PC-9 (cell line): Measurements from ENCODE around the gene NEK9. TPM values are rescaled to one million over a fixed set of nuclear protein-coding genes. Genes with fewer than 3 reads are reported as not detected.

Experiments
- BruUV-seq: library from RNA; stranded (reverse); fragments of 400-500 nt; replicated peaks from 2 replicates; lab custom pipeline; 2021; lab: Mats Ljungman, UMichigan
- CTCF ChIA-PET: fragments of 300-600 bp; sonication (Branson Sonifier 250); formaldehyde crosslinking; loops from one replicate; lab custom pipeline; 2022; ENCODE audit warnings: antibody characterized with exemption; lab: Charles Lee
- POLR2A ChIA-PET: fragments of 300-600 bp; sonication (Branson Sonifier 250); formaldehyde crosslinking; loops from one replicate; lab custom pipeline; 2022; ENCODE audit warnings: antibody characterized with exemption; ENCODE audit not compliant: unreplicated experiment; lab: Charles Lee
- DNase-seq, 2 experiments: peaks; one replicate each; pipeline versions ENCODE4 v3.0.0 to v3.0.0-alpha.2; 2015 to 2022; ENCODE audit warnings: mixed read lengths in 1 of 2
- H2AFZ ChIP-seq: fragments of 200-600 bp; sonication (generic); 2 replicates; pipeline ENCODE4 v1.8.1; 2017; ENCODE audit warnings: antibody characterized with exemption
- H3F3A ChIP-seq: fragments of 200-600 bp; sonication (generic); 2 replicates; pipeline ENCODE4 v1.8.1; 2017; ENCODE audit warnings: antibody characterized with exemption, mild to moderate bottlenecking, low read depth; ENCODE audit not compliant: insufficient read depth
- H3K27ac ChIP-seq: fragments of 200-600 bp; sonication (generic); 2 replicates; pipeline ENCODE4 v1.6.1; 2016; ENCODE audit warnings: mixed run types
- H3K27me3 ChIP-seq: fragments of 200-600 bp; sonication (generic); 2 replicates; pipeline ENCODE4 v1.6.1; 2016; ENCODE audit warnings: low read depth, mixed run types; ENCODE audit not compliant: insufficient read depth
- H3K36me3 ChIP-seq: fragments of 200-600 bp; sonication (generic); 2 replicates; pipeline ENCODE4 v1.6.1; 2016; ENCODE audit warnings: low read depth, mixed run types
- H3K4me1 ChIP-seq: fragments of 200-600 bp; sonication (generic); replicated peaks from 2 replicates; pipeline ENCODE4 v1.6.1; 2016; ENCODE audit warnings: mixed run types; ENCODE audit not compliant: insufficient read depth
- H3K4me2 ChIP-seq: fragments of 200-600 bp; sonication (generic); 2 replicates; pipeline ENCODE4 v1.6.1; 2017; ENCODE audit warnings: mixed run types
- H3K4me3 ChIP-seq: fragments of 200-600 bp; sonication (generic); 2 replicates; pipeline ENCODE4 v1.6.1; 2016; ENCODE audit warnings: mixed run types
- H3K79me2 ChIP-seq: fragments of 200-600 bp; sonication (generic); 2 replicates; pipeline ENCODE4 v1.6.1; 2017; ENCODE audit warnings: low read depth, mixed run types
- H3K9me2 ChIP-seq: fragments of 200-600 bp; sonication (generic); 2 replicates; pipeline ENCODE4 v1.8.1; 2017; ENCODE audit warnings: mild to moderate bottlenecking; ENCODE audit not compliant: insufficient read depth
- H3K9me3 ChIP-seq: fragments of 200-600 bp; sonication (generic); 2 replicates; pipeline ENCODE4 v1.8.1; 2016; ENCODE audit warnings: low read depth; ENCODE audit not compliant: insufficient read depth
- H4K20me1 ChIP-seq: fragments of 200-600 bp; sonication (generic); 2 replicates; pipeline ENCODE4 v1.8.1; 2017; ENCODE audit not compliant: insufficient read depth
- EZH2 ChIP-seq: fragments of 200-600 bp; sonication (generic); IDR thresholded peaks from 2 replicates; pipeline ENCODE4 v1.8.0; 2017; ENCODE audit warnings: antibody characterized with exemption, low read depth
- intact Hi-C: fragments of 100-400 bp; cut with micrococcal nuclease; formaldehyde crosslinking; loops from one replicate; pipeline ENCODE4 v1.10.0; 2022; ENCODE audit not compliant: unreplicated experiment
- total RNA-seq: library from RNA; stranded (reverse); gene quantifications from 2 replicates; pipeline ENCODE4 v1.2.3, GENCODE V29; 2021
- TF ChIP-seq, protein P1 (sequence below): fragments of 200-600 bp; sonication (generic); conservative IDR thresholded peaks from 2 replicates; pipeline ENCODE4 v1.6.1; 2017; ENCODE audit warnings: mixed run types, antibody characterized with exemption, mild to moderate bottlenecking, moderate library complexity

The NEK9 gene
- total RNA-seq, 1 experiment from 2014 or later: 170 TPM

DNA sequence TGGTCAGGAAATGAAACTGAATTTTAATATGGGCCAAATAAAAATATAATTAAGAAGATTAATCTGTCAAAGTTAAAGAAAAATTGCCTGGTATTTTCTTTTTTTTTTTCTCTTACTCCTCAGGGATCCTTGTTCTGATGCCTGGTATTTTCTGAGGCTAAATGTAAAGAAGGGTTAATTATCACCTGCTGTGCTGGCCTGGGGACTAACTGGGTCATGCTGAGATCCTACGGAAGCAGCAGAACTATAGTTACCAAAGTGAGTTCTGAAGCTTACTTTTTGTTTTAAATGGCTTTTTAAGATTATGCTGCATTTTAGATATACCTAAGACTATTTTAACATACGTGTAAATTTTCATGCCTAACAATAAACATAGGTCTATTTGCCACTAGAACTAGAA lies 34.1 kb downstream of the NEK9 start:
- Histone ChIP-seq H3K4me3 (no peak overlapping the region), H3K4me2 (no peak overlapping the region), H4K20me1 (peaks cover 5% of the 10 kb centered on the region; the same call in 1 of the 2 replicates), H3K9me2 (no peaks in the 10 kb centered on the region), H3K79me2 (no peaks in the 10 kb centered on the region), H2AFZ (no peak overlapping the region), H3K9me3 (no peaks in the 10 kb centered on the region), H3F3A (peaks cover 16% of the 10 kb centered on the region), H3K4me1 (no peaks in the 10 kb centered on the region), H3K27ac (no peak overlapping the region), H3K27me3 (no peaks in the 10 kb centered on the region), H3K36me3 (peaks cover 67% of the 10 kb centered on the region)
- POLR2A ChIA-PET: interaction anchor here (0.6 kb wide), 1 partner anchor 210 kb away, joined by 4 read pairs; no protein-coding TSS in a partner anchor
- CTCF ChIA-PET: interaction anchor here (0.5 to 0.6 kb wide), 2 partner anchors 27 to 299 kb away, joined by 3 to 5 read pairs; no protein-coding TSS in a partner anchor
- TF ChIP-seq, protein P1, sequence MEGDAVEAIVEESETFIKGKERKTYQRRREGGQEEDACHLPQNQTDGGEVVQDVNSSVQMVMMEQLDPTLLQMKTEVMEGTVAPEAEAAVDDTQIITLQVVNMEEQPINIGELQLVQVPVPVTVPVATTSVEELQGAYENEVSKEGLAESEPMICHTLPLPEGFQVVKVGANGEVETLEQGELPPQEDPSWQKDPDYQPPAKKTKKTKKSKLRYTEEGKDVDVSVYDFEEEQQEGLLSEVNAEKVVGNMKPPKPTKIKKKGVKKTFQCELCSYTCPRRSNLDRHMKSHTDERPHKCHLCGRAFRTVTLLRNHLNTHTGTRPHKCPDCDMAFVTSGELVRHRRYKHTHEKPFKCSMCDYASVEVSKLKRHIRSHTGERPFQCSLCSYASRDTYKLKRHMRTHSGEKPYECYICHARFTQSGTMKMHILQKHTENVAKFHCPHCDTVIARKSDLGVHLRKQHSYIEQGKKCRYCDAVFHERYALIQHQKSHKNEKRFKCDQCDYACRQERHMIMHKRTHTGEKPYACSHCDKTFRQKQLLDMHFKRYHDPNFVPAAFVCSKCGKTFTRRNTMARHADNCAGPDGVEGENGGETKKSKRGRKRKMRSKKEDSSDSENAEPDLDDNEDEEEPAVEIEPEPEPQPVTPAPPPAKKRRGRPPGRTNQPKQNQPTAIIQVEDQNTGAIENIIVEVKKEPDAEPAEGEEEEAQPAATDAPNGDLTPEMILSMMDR: no peak
- TF ChIP-seq EZH2: no peak
- no peak for DNase-seq
- intact Hi-C loops: no loop called here
- no TSS peak for BruUV-seq

- Histone ChIP-seq H3K9me2 (no peaks in the 10 kb centered on the region), H3K27ac (no peak overlapping the region), H3F3A (peaks cover 16% of the 10 kb centered on the region), H3K79me2 (no peaks in the 10 kb centered on the region), H3K4me2 (no peak overlapping the region), H4K20me1 (peaks cover 5% of the 10 kb centered on the region; the same call in 1 of the 2 replicates), H3K27me3 (no peaks in the 10 kb centered on the region), H3K36me3 (peaks cover 67% of the 10 kb centered on the region), H2AFZ (no peak overlapping the region), H3K9me3 (no peaks in the 10 kb centered on the region), H3K4me3 (no peak overlapping the region), H3K4me1 (no peaks in the 10 kb centered on the region)
- DNase-seq: no peak
- intact Hi-C loops: no loop called here
- CTCF ChIA-PET: interaction anchor here (0.6 kb wide), 1 partner anchor 52 kb away, joined by 3 read pairs; no protein-coding TSS in a partner anchor
- POLR2A ChIA-PET: interaction anchor here (0.6 kb wide), 1 partner anchor 956 kb away, joined by 4 read pairs; no protein-coding TSS in a partner anchor
- TF ChIP-seq, protein P1: no peak
- TF ChIP-seq EZH2: no peak
- BruUV-seq: no TSS peak
These were observed 35.6 kb downstream of the NEK9 start for GRCh38 chr14:75091251-75091650.

DNA sequence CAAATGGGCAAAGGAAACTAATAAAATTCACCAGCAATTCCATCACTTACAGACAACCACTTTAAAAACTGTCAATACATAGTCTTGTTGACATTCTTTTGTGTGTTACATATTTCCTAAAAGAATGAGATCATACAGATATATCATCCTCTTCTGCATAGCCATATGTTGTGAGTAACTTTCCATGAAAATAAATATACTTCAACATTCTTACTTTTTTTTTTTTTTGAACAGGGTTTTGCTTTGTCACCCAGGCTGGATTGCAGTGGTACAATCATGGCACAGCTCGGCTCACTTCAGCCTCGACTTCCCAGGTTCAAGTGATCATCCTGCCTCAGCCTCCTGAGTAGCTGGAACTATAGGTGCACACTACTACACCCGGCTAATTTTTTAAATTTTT lies 36.5 kb downstream of the NEK9 start:
- Histone ChIP-seq H3K9me3 (no peaks in the 10 kb centered on the region), H3K4me1 (no peaks in the 10 kb centered on the region), H3K27me3 (no peaks in the 10 kb centered on the region), H3K9me2 (no peaks in the 10 kb centered on the region), H3K4me3 (no peak overlapping the region), H3K27ac (no peak overlapping the region), H3F3A (peaks cover 16% of the 10 kb centered on the region), H2AFZ (no peak overlapping the region), H4K20me1 (peaks cover 5% of the 10 kb centered on the region; the same call in 1 of the 2 replicates), H3K79me2 (no peaks in the 10 kb centered on the region), H3K4me2 (no peak overlapping the region), H3K36me3 (peaks cover 72% of the 10 kb centered on the region)
- intact Hi-C loops: no loop called here
- POLR2A ChIA-PET: no interaction called here
- BruUV-seq: no TSS peak
- no peak for DNase-seq
- CTCF ChIA-PET: interaction anchor here (0.7 to 2.8 kb wide), 2 partner anchors 124 to 229 kb away, joined by 3 to 37 read pairs; no protein-coding TSS in a partner anchor
- TF ChIP-seq EZH2: no peak
- TF ChIP-seq, protein P1: no peak
